ENCODE results near the gene PRPF38A. TPM values are rescaled to one million over a fixed set of nuclear protein-coding genes. Genes with fewer than 3 reads are reported as not detected.
A peak's percentile ranks its signal among the peaks of the same experiment; 100 is the strongest.

PRPF38A gene
- total and polyA plus RNA-seq, 2 donors (not counting 3 experiments of a cell fraction or from before 2014, with no cell fraction given), result 16.0 to 42.0 TPM

DNA sequence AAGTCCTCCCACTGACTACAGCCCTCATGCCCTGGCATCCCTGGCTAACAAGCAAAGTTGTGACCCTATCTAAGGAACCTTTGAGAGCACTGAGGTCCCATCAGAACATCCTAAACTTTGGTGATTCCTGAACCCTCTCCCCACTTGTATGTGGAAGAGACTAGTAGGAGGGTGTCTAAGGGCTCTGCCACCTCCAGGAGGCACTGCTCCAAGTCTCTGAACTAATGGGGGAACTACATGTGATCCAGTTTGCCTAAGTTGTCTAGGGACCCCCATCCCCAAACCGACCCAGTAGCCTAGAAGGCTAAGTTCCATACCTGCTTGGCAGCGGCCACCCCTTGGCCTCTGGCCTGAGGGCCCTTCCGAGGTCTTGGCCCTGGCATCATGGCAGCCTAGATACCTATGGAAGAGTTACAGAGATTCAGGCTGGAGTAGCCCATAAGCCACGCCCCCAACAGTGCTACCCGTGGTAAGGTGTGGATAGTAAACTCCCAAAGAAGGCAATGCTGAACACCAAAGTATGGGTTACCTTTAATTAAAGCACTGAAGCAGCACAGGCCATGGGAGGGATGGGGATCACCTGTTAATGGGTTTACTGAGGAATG lies 40.1 kb upstream of the PRPF38A start:
- H3K9ac ChIP-seq (replicated peaks; ENCODE audit: extremely low read depth, insufficient read depth, low read length), result no peak overlapping the region
- no peaks in the 10 kb centered on the region for H3K27me3 ChIP-seq (ENCODE audit: control insufficient read depth in 2 of 2, insufficient read depth in 2 of 2, low read length in 2 of 2)
- no TSS peak for BruUV-seq (replicated peaks)
- H3K27ac ChIP-seq (ENCODE audit: insufficient read depth, low read depth, low read length), result no peak overlapping the region
- peaks cover 26% of the 10 kb centered on the region for H3K79me2 ChIP-seq (ENCODE audit: control insufficient read depth, insufficient read depth, low read length)
- H2AFZ ChIP-seq (ENCODE audit: low read depth, low read length), result no peak overlapping the region
- DNase-seq (ENCODE audit: low read depth, low spot score), result no peak
- dilution Hi-C loops (cut with MboI; ENCODE audit: extremely low pct_ligation_motif_present, low sequenced_read_pairs) (no loop called here), intact Hi-C loops (cut with micrococcal nuclease) (no loop called here)
- no peaks in the 10 kb centered on the region for H3K9me1 ChIP-seq (replicated peaks; ENCODE audit: control insufficient read depth, extremely low read depth, insufficient read depth, low read length)
- no peak for TF ChIP-seq GATA2 (IDR thresholded peaks at IDR 0.05; ENCODE audit: insufficient read depth, insufficient read length, low read depth, low read length)
- no peak for TF ChIP-seq POLR2A (IDR thresholded peaks at IDR 0.05; ENCODE audit: low read depth, low read length)
- TF ChIP-seq EZH2 (IDR thresholded peaks at IDR 0.05; ENCODE audit: borderline replicate concordance, low read depth, low read length, severe bottlenecking), result no peak
- TF ChIP-seq JUN (IDR thresholded peaks at IDR 0.05; ENCODE audit: borderline replicate concordance, insufficient read depth, insufficient read length, low read depth), result no peak
- TF ChIP-seq, protein P1, sequence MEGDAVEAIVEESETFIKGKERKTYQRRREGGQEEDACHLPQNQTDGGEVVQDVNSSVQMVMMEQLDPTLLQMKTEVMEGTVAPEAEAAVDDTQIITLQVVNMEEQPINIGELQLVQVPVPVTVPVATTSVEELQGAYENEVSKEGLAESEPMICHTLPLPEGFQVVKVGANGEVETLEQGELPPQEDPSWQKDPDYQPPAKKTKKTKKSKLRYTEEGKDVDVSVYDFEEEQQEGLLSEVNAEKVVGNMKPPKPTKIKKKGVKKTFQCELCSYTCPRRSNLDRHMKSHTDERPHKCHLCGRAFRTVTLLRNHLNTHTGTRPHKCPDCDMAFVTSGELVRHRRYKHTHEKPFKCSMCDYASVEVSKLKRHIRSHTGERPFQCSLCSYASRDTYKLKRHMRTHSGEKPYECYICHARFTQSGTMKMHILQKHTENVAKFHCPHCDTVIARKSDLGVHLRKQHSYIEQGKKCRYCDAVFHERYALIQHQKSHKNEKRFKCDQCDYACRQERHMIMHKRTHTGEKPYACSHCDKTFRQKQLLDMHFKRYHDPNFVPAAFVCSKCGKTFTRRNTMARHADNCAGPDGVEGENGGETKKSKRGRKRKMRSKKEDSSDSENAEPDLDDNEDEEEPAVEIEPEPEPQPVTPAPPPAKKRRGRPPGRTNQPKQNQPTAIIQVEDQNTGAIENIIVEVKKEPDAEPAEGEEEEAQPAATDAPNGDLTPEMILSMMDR (IDR thresholded peaks at IDR 0.05; ENCODE audit: extremely low read depth in 1 of 2, insufficient read depth in 1 of 2, low read depth in 1 of 2, low read length in 2 of 2), result no peak
- TF ChIP-seq MAX (IDR thresholded peaks at IDR 0.05; ENCODE audit: insufficient read depth, insufficient read length), result no peak
- no peak for TF ChIP-seq MYC (IDR thresholded peaks at IDR 0.05; ENCODE audit: low read depth, low read length)
- TF ChIP-seq FOS (IDR thresholded peaks at IDR 0.05; ENCODE audit: borderline replicate concordance, insufficient read depth, low read length), result no peak
- TF ChIP-seq POLR2AphosphoS5 (IDR thresholded peaks at IDR 0.05; ENCODE audit: insufficient read depth, low read depth, low read length), result no peak
- H3K36me3 ChIP-seq (ENCODE audit: control insufficient read depth in 2 of 2, extremely low read depth in 1 of 2, insufficient read depth in 2 of 2, low read length in 2 of 2), result peaks cover 6 to 37% of the 10 kb centered on the region in 2 experiments
- POLR2A ChIA-PET, result no interaction called here
- H3K4me3 ChIP-seq (replicated peaks in 1 of 3; ENCODE audit: insufficient read depth in 1 of 3, low read depth in 1 of 3, low read length in 3 of 3), result no peak overlapping the region
- FAIRE-seq, result no peak
- peaks cover 11% of the 10 kb centered on the region for H3K4me1 ChIP-seq (ENCODE audit: control insufficient read depth, extremely low read depth, insufficient read depth, low read length)
- H4K20me1 ChIP-seq (replicated peaks; ENCODE audit: control insufficient read depth, extremely low read depth, insufficient read depth, low read length), result no peaks in the 10 kb centered on the region
- no peaks in the 10 kb centered on the region for H3K9me3 ChIP-seq (replicated peaks; ENCODE audit: control insufficient read depth, insufficient read depth, low read length)
- CTCF ChIA-PET, result interaction anchor here (1.0 to 1.9 kb wide), 3 partner anchors 14 to 238 kb away, joined by 3 to 6 read pairs (median 5); no protein-coding TSS in a partner anchor
- peak overlapping the region; percentile 77 for H3K4me2 ChIP-seq (ENCODE audit: insufficient read depth, low read length)

Measured in endothelial cell of umbilical vein (primary cell).